ENCODE data around the gene RNPEP. TPM values are rescaled to one million over a fixed set of nuclear protein-coding genes. Genes with fewer than 3 reads are reported as not detected.

RNPEP gene
- total RNA-seq, 1 donor from 2014 or later: 57.1 TPM

- peak; percentile 93 for DNase-seq (ENCODE audit: low spot score)
Observed at GRCh38 chr1:202010180-202011015, 27.9 kb downstream of the RNPEP start, which contains the start of gene ELF3. TSS of gene ELF3 (plus strand) at chr1:202010587. CDS start at chr1:202011137, 550 bp downstream.

- DNase-seq (ENCODE audit: low spot score): no peak
Observed at GRCh38 chr1:202011994-202012393, 29.5 kb downstream of the RNPEP start.

DNA sequence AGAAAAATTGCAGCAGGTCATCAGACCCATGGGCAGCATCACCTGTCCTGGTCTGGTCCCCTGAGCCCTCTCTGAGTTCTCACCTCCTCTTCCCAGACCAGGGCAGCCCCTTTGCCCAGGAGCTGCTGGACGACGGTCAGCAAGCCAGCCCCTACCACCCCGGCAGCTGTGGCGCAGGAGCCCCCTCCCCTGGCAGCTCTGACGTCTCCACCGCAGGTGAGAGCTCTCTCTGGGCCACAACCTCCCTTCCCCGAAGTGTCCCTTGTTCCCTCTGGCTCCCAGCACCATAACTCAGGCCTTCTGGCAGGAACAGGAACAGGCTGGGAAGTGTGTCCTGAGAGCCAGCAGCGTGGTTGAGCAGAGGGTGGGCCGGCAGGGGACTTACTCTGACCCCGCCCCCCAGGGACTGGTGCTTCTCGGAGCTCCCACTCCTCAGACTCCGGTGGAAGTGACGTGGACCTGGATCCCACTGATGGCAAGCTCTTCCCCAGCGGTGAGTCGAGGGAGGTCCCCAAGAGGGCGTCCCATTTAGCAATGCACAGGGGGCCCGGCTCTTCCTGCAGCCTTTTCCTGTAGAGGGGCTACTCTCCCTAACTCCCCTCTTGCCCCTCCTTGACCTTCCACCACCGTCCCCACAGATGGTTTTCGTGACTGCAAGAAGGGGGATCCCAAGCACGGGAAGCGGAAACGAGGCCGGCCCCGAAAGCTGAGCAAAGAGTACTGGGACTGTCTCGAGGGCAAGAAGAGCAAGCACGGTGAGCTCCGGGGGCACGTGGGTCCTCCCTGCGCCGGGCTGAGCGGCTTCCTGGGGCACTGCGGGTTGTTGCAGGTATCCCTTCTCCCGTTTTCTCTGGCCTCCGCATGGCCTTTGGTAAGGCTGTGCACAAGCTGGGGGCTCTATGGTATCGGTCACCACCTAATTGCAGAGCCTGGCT lies 30.4 kb downstream of the RNPEP start:
- DNase-seq (ENCODE audit: low spot score): peak; percentile 59

GRCh38 chr1:202013603-202014002 lies 31.2 kb downstream of the RNPEP start:
- DNase-seq (ENCODE audit: low spot score): no peak

GRCh38 chr1:202014060-202014459 lies 31.6 kb downstream of the RNPEP start:
- no peak for DNase-seq (ENCODE audit: low spot score)

DNA sequence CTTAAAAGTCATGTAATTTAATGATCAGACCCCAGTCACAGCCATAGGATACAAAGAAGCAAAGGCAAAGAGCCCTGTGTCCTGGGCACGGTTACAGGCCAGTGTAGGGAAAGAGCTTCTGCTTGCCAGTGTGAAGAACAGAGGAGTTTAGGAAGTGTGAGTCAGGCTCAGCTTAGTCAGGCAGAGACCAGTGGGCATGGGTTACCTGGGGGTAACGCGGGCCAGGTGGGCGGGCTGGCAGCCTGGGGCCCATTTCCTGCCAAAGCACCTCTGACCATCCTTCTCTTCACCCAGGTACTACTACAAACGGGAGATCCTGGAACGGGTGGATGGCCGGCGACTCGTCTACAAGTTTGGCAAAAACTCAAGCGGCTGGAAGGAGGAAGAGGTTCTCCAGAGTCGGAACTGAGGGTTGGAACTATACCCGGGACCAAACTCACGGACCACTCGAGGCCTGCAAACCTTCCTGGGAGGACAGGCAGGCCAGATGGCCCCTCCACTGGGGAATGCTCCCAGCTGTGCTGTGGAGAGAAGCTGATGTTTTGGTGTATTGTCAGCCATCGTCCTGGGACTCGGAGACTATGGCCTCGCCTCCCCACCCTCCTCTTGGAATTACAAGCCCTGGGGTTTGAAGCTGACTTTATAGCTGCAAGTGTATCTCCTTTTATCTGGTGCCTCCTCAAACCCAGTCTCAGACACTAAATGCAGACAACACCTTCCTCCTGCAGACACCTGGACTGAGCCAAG lies 32.6 kb downstream of the RNPEP start:
- peak; percentile 55 for DNase-seq (ENCODE audit: low spot score)

DNA sequence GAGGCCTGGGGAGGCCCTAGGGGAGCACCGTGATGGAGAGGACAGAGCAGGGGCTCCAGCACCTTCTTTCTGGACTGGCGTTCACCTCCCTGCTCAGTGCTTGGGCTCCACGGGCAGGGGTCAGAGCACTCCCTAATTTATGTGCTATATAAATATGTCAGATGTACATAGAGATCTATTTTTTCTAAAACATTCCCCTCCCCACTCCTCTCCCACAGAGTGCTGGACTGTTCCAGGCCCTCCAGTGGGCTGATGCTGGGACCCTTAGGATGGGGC lies 33.2 kb downstream of the RNPEP start:
- DNase-seq (ENCODE audit: low spot score): no peak

- no peak for DNase-seq (ENCODE audit: low spot score)
Observed at GRCh38 chr1:202016022-202016810, 33.8 kb downstream of the RNPEP start.

DNA sequence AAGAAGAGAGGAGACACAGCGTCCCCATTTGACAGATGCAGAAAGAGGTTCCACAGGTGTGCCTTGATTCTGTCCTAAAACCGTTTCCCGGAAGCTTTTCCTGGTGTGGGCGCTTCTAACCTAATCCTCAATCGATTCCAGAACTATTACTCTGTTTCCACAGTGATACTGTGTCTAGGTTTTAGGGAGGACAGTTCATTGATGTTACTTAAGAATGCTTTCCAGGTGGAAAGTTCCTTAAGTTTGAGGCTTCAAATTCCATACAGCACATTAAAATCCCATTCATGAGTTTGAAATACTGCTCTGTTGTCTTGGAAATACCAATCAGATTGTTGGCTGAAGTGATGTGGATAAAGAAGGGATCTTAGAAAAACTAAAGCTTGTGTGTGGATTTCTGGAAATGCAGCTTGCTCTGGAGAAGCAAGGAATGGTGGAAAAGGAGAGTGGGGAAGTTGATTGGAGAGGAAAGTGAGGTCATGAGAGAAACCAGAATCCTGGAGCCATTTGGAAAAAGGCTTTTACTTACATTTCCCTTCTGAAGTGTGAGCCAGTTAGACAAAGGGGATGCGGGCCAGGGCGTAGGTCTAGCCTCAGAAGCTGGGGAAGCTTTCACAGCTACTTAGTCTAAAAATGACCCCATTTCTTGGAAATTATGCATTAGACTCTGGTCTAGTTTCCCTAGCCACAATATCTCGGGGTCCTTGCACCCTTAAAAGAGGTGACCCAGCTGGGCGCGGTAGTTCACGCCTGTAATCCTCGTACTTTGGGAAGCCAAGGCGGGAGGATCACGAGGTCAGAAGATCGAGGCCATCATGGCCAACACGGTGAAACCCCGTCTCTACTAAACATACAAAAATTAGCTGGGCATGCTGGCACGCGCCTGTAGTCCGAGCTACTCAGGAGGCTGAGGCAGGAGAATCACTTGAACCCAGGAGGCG lies 34.6 kb downstream of the RNPEP start:
- DNase-seq (ENCODE audit: low spot score): peak; percentile 70

DNA sequence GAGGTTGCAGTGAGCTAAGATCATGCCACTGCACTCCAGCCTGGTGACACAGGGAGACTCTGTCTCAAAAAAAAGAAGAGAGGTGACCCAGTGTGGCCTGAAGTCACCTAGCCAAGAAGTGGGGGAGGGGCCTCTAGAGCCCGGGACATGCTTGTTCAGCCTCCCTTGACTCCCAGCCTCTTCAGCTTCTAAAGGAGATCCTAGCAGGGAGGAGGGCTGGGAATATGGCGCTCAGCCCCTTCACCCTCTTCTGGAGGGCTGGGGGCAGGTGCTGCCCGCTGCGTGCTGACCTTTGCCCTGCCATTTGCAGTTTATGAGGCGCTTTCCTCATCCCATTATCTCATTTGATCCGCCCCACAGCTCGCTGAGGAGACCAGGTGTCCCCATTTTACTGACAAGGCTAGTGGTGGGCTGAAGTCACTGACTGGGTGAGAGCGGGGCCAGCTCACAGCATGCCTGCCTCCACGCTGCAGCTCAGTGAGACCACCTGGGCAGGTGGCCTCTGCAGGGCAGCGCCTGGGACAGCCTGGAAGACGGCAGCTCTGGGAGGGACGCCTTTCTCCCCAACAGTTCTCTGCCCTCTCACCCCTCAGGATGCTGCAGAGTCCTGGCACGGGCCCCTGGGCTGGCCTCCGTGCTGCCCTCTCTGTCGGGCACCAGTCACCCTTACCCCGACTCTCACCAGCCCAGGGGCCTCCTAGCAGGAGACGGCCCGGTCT lies 35.5 kb downstream of the RNPEP start:
- DNase-seq (ENCODE audit: low spot score): peak; percentile 86

DNA sequence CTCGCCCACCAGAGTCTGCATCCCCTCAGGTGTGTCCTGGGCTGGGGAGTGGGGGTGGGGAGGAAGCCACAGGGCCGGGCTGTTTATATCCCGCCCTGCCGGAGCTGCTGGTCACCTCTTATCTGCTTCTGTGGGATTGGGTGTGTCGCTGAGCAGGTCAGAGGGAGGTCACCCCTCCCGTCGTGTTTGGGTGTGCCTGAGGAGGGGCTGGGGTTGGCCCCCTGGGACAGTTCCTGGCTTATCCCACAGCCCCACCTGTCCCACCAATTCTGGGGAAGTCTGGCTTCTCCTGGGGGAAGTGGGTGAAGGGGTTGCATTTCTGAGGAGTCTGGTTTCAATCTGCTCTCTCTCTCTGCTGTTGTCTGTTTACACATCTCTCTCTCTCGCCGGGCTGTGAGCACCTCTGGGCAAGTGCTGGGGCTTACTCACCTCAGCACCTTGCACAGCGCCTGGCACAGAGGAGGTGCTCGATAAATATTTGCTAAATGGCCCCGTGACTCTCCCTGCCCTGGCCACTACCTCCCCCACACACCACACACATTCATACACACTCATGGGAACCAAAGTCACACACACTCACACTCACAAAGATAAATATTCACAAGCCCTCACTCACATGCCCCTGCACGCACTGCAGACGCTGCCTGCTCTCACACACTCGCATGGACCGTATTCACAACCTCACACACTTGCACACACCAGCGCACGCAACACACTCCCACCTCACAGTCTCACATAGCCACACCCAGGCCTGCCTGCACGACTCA lies 36.2 kb downstream of the RNPEP start:
- DNase-seq (ENCODE audit: low spot score): peak; percentile 88

- peak; percentile 61 for DNase-seq (ENCODE audit: low spot score)
Observed at GRCh38 chr1:202019235-202019558, 36.7 kb downstream of the RNPEP start.

DNA sequence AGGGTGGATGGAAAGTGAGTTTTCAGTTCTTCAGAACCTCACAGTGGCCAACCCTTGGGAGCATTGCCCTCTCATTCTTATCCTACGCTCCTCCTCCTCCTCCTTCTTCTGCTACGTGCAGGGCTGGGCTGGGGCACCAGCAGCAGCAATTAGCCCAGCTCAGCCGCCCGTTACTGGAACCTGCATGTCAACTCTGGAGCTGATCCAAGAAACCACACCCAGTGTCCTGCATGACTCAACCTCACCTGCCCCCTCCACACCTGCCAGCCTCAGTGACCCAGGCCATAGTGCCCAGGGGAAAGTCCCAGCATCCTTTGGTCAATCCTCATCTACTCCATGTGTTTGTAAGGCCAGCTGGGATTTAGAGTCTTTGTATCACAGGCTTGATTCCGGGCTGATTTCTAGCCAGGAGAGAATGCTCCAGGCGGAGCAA lies 40.6 kb downstream of the RNPEP start:
- DNase-seq (ENCODE audit: low spot score): peak; percentile 91

DNA sequence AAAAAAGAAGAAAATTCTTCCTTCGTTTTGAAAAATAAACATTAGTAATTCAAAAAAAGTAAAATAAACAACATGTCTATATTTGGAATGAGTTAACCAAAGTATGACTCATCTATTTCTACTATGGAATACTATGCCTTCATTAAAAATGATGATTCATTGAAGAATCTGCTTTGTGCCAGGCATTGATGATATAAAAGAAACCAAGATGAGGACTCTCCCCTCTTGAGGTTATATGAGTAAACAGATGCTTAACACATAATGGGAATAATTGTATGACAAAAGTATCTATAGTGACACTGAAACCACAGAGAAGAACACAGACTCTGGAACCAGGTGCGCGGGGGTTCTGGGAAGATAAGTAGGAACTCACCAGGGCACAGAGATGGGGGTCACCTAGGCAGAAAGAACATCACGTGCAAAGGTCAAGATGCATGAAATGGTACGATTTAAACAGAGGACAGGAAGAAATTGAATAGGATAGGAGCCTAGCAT lies 46.8 kb downstream of the RNPEP start:
- no peak for DNase-seq (ENCODE audit: low spot score)

DNA sequence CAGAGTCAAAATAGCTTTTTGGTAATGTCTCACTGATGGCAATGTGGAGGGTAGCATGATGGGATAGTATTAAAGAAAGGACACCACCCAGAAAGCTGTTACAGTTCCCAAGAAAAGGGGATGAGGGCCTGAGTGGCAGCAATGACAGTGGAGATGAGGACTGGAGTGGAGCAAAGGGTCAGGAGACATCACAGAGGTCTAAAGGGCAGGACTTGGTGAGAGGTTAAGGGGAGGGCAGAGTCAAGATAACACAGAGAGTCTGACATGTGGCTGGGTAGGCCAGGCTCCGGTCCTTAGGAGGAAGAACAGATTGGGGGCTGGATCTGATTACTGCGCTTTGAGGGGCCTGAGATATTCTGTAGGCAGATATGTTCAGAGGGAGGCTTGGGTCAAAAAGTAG lies 47.3 kb downstream of the RNPEP start:
- no peak for DNase-seq (ENCODE audit: low spot score)

- DNase-seq (ENCODE audit: low spot score): no peak
Observed at GRCh38 chr1:202031796-202032195, 49.3 kb downstream of the RNPEP start.

- DNase-seq (ENCODE audit: low spot score): no peak
Observed at GRCh38 chr1:202034149-202034682, 51.8 kb downstream of the RNPEP start.

Measured in ureter (tissue), 1 donor.